ENCODE data around the gene TOP3B.
A peak's percentile ranks its signal among the peaks of the same experiment; 100 is the strongest.

Gene TOP3B

DNA sequence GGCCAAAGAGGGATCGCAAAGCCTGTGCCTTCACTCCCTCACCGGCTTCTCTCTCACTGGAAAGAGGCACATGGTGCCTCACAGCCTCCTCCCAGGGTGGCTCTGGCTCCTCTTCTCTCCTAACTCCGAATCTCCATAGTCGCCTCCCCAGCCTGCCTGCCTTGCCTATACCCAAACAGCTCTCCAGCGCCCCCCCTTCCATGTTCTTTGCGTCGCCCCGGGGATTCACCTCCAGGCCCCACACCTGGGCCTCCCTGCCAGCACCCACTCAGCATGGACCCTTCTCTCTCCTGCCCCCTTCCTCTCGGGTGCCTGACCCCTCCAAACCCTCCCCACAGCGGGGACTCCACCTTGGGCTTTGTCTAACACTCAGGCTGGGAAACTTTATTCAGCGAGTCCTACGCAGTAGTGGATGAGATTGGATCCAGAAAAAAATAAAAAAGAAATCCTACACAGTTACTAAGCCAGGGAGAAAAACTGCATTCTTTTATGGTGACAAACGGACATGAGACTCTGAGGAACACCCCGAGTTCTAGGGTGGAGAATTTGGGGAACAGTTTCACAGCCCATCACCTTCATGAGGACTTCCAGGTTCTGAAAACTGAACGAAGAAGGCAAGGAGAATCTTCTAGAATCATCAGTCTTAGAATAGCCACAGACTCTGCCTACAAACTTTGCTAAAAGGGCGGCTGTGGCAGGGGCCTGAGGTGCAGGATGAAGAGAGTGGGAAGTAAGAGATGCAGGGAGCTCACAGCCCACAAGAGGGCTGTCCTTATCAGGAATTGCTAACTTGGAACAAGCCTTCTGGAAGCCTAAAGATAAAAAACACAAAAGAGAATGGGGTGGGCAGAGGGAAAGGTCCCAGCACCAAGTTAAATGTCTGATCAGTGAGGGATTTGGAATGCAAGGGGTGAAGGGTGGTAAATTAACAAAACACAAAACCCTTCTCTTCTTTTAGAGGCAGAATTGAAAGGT, 35.3 kb downstream of the TOP3B start:
- H3K4me3 ChIP-seq (ENCODE audit: low read depth, low read length): no peak overlapping the region
- peak; percentile 23 for DNase-seq (ENCODE audit: low read depth)
- TF ChIP-seq, protein P1, sequence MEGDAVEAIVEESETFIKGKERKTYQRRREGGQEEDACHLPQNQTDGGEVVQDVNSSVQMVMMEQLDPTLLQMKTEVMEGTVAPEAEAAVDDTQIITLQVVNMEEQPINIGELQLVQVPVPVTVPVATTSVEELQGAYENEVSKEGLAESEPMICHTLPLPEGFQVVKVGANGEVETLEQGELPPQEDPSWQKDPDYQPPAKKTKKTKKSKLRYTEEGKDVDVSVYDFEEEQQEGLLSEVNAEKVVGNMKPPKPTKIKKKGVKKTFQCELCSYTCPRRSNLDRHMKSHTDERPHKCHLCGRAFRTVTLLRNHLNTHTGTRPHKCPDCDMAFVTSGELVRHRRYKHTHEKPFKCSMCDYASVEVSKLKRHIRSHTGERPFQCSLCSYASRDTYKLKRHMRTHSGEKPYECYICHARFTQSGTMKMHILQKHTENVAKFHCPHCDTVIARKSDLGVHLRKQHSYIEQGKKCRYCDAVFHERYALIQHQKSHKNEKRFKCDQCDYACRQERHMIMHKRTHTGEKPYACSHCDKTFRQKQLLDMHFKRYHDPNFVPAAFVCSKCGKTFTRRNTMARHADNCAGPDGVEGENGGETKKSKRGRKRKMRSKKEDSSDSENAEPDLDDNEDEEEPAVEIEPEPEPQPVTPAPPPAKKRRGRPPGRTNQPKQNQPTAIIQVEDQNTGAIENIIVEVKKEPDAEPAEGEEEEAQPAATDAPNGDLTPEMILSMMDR (IDR thresholded peaks at IDR 0.05; ENCODE audit: low read depth, low read length, missing control alignments): peak; percentile 72
- in situ Hi-C loops (cut with HindIII; ENCODE audit: low sequenced_read_pairs): loop anchor here (25.0 kb wide), 2 partner anchors 90 to 1290 kb away; no protein-coding TSS in a partner anchor

DNA sequence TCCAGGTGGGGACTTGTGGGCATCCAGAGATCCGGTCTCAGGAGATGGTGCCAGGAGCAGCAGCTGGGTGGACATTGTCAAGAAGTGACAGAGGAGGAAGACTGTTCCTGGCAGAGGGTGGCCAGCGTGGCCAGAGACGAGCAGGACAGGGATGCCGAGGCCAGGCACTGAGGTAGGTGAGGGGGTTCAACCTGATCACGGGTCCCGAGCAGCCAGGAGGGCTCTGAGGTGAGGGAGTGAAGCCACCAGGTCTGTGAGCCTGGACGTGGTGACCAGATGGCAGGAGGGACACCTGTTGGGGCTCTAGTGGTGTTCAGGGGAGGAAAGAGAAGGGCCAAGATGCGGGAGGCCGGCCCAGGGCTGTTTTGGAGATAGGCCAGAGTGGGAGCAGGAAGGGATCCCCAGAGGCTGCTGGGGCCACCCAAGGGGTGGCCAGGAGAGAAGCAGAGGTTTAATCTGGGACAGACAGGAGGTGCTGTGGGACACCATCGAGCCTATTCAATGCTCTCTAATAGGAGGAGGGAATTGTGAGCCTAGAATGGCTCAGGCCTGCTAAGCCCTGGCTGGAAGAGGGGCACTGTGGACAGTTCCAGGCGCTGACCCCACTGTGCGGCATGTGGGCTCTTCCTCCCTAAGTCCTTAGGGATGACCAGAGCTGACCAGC, 36.2 kb downstream of the TOP3B start:
- no peak overlapping the region for H3K4me3 ChIP-seq (ENCODE audit: low read depth, low read length)
- in situ Hi-C loops (cut with HindIII; ENCODE audit: low sequenced_read_pairs): loop anchor here (25.0 kb wide), 2 partner anchors 91 to 1291 kb away; no protein-coding TSS in a partner anchor
- no peak for DNase-seq (ENCODE audit: low read depth)
- TF ChIP-seq, protein P1 (IDR thresholded peaks at IDR 0.05; ENCODE audit: low read depth, low read length, missing control alignments): no peak

DNA sequence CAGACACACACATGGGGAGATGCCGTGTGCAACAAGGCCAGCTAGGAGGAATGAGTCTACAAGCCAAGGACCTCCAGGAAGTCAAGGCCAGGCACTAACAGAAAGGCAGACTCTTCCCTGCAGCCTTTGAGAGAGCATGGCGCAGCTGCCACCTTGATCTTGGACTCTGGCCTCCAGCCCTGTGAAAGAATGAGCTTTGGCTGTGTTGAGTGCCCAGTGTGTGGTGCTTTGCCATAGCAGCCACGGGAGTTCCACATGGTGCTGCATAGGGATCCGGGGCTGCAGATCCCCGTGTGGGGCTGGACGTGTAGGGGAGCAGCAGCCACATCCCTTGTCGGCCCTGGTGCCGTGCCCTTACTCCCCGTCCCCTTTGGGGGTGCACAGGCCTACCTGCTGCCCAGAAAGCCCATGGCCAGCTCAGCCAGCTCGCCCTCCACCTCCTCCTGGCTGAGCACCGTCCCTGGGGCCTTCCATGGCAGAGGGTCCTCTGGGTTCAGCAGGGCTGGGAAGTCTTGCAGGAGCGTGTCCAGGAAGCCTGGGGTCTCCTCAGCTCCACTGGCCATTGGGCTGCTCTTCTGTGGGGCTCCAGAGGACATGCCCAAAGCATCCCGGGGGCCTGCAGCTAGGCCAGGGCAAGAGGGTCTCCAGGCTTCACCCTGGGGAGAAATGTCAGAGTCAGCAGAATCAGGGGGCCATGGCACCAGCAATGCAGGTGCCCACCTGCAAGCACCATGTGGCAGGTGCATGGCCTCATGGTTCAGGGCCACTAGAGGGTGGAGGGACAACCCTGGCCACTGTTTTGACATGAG, 36.9 kb downstream of the TOP3B start:
- DNase-seq (ENCODE audit: low read depth): no peak
- no peak overlapping the region for H3K4me3 ChIP-seq (ENCODE audit: low read depth, low read length)
- TF ChIP-seq, protein P1 (IDR thresholded peaks at IDR 0.05; ENCODE audit: low read depth, low read length, missing control alignments): no peak
- in situ Hi-C loops (cut with HindIII; ENCODE audit: low sequenced_read_pairs): loop anchor here (25.0 kb wide), 2 partner anchors 92 to 1292 kb away; no protein-coding TSS in a partner anchor

DNA sequence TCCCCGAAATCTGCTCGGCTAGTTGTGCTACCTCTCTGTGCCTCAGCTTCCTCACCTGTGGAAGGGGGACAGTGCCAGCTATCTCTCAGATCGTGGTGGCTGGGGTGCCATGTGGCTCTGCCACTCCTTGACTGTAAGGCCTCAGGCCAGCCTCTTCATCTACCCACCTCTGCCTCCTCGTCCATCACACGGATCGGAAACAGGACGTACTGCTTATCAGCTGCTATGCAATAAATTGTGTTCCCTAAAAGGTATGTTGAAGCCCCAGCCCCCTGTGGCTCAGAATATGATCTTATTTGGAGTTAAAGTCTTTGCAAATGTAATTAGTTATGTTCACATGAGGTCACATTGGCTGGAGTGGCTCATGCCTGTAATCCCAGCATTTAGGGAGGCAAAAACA, 37.7 kb downstream of the TOP3B start:
- in situ Hi-C loops (cut with HindIII; ENCODE audit: low sequenced_read_pairs): loop anchor here (25.0 kb wide), 2 partner anchors 92 to 1292 kb away; no protein-coding TSS in a partner anchor
- no peak overlapping the region for H3K4me3 ChIP-seq (ENCODE audit: low read depth, low read length)
- TF ChIP-seq, protein P1 (IDR thresholded peaks at IDR 0.05; ENCODE audit: low read depth, low read length, missing control alignments): no peak
- no peak for DNase-seq (ENCODE audit: low read depth)

GRCh38 chr22:21943571-21944448, 38.8 kb downstream of the TOP3B start:
- H3K4me3 ChIP-seq (ENCODE audit: low read depth, low read length): no peak overlapping the region

More at GRCh38 chr22:21943571-21944448, 38.8 kb downstream of the TOP3B start:
- TF ChIP-seq, protein P1 (IDR thresholded peaks at IDR 0.05; ENCODE audit: low read depth, low read length, missing control alignments): no peak
- DNase-seq (ENCODE audit: low read depth): no peak
- in situ Hi-C loops (cut with HindIII; ENCODE audit: low sequenced_read_pairs): loop anchor here (25.0 kb wide), 2 partner anchors 93 to 1293 kb away; no protein-coding TSS in a partner anchor

All from astrocyte of the cerebellum (primary cell).